PC-9 (cell line): ENCODE data around the gene PCDHGA10. TPM values are rescaled to one million over a fixed set of nuclear protein-coding genes. Genes with fewer than 3 reads are reported as not detected.
"Not testable (repeated sequence)": the region's sequence is repeated elsewhere in the genome, so short reads cannot be mapped to it uniquely, and the experiment has no call there.

Source experiments
- BruUV-seq: library from RNA; stranded (reverse); fragments of 400-500 nt; replicated peaks from 2 replicates; lab custom pipeline; 2021; lab: Mats Ljungman, UMichigan
- CTCF ChIA-PET: fragments of 300-600 bp; sonication (Branson Sonifier 250); formaldehyde crosslinking; loops from one replicate; lab custom pipeline; 2022; ENCODE audit warnings: antibody characterized with exemption; lab: Charles Lee
- POLR2A ChIA-PET: fragments of 300-600 bp; sonication (Branson Sonifier 250); formaldehyde crosslinking; loops from one replicate; lab custom pipeline; 2022; ENCODE audit warnings: antibody characterized with exemption; ENCODE audit not compliant: unreplicated experiment; lab: Charles Lee
- DNase-seq, 2 experiments: peaks; one replicate each; pipeline versions ENCODE4 v3.0.0 to v3.0.0-alpha.2; 2015 to 2022; ENCODE audit warnings: mixed read lengths in 1 of 2
- H2AFZ ChIP-seq: fragments of 200-600 bp; sonication (generic); 2 replicates; pipeline ENCODE4 v1.8.1; 2017; ENCODE audit warnings: antibody characterized with exemption
- H3F3A ChIP-seq: fragments of 200-600 bp; sonication (generic); 2 replicates; pipeline ENCODE4 v1.8.1; 2017; ENCODE audit warnings: antibody characterized with exemption, mild to moderate bottlenecking, low read depth; ENCODE audit not compliant: insufficient read depth
- H3K27ac ChIP-seq: fragments of 200-600 bp; sonication (generic); 2 replicates; pipeline ENCODE4 v1.6.1; 2016; ENCODE audit warnings: mixed run types
- H3K27me3 ChIP-seq: fragments of 200-600 bp; sonication (generic); 2 replicates; pipeline ENCODE4 v1.6.1; 2016; ENCODE audit warnings: low read depth, mixed run types; ENCODE audit not compliant: insufficient read depth
- H3K36me3 ChIP-seq: fragments of 200-600 bp; sonication (generic); 2 replicates; pipeline ENCODE4 v1.6.1; 2016; ENCODE audit warnings: low read depth, mixed run types
- H3K4me1 ChIP-seq: fragments of 200-600 bp; sonication (generic); replicated peaks from 2 replicates; pipeline ENCODE4 v1.6.1; 2016; ENCODE audit warnings: mixed run types; ENCODE audit not compliant: insufficient read depth
- H3K4me2 ChIP-seq: fragments of 200-600 bp; sonication (generic); 2 replicates; pipeline ENCODE4 v1.6.1; 2017; ENCODE audit warnings: mixed run types
- H3K4me3 ChIP-seq: fragments of 200-600 bp; sonication (generic); 2 replicates; pipeline ENCODE4 v1.6.1; 2016; ENCODE audit warnings: mixed run types
- H3K79me2 ChIP-seq: fragments of 200-600 bp; sonication (generic); 2 replicates; pipeline ENCODE4 v1.6.1; 2017; ENCODE audit warnings: low read depth, mixed run types
- H3K9me2 ChIP-seq: fragments of 200-600 bp; sonication (generic); 2 replicates; pipeline ENCODE4 v1.8.1; 2017; ENCODE audit warnings: mild to moderate bottlenecking; ENCODE audit not compliant: insufficient read depth
- H3K9me3 ChIP-seq: fragments of 200-600 bp; sonication (generic); 2 replicates; pipeline ENCODE4 v1.8.1; 2016; ENCODE audit warnings: low read depth; ENCODE audit not compliant: insufficient read depth
- H4K20me1 ChIP-seq: fragments of 200-600 bp; sonication (generic); 2 replicates; pipeline ENCODE4 v1.8.1; 2017; ENCODE audit not compliant: insufficient read depth
- CTCF ChIP-seq: fragments of 200-600 bp; sonication (generic); conservative IDR thresholded peaks from 2 replicates; pipeline ENCODE4 v1.6.1; 2017; ENCODE audit warnings: mixed run types, antibody characterized with exemption, mild to moderate bottlenecking, moderate library complexity
- EZH2 ChIP-seq: fragments of 200-600 bp; sonication (generic); IDR thresholded peaks from 2 replicates; pipeline ENCODE4 v1.8.0; 2017; ENCODE audit warnings: antibody characterized with exemption, low read depth
- intact Hi-C: fragments of 100-400 bp; cut with micrococcal nuclease; formaldehyde crosslinking; loops from one replicate; pipeline ENCODE4 v1.10.0; 2022; ENCODE audit not compliant: unreplicated experiment
- total RNA-seq: library from RNA; stranded (reverse); gene quantifications from 2 replicates; pipeline ENCODE4 v1.2.3, GENCODE V29; 2021

PCDHGA10 gene
- total RNA-seq, 1 experiment from 2014 or later, result 0.13 TPM

DNA sequence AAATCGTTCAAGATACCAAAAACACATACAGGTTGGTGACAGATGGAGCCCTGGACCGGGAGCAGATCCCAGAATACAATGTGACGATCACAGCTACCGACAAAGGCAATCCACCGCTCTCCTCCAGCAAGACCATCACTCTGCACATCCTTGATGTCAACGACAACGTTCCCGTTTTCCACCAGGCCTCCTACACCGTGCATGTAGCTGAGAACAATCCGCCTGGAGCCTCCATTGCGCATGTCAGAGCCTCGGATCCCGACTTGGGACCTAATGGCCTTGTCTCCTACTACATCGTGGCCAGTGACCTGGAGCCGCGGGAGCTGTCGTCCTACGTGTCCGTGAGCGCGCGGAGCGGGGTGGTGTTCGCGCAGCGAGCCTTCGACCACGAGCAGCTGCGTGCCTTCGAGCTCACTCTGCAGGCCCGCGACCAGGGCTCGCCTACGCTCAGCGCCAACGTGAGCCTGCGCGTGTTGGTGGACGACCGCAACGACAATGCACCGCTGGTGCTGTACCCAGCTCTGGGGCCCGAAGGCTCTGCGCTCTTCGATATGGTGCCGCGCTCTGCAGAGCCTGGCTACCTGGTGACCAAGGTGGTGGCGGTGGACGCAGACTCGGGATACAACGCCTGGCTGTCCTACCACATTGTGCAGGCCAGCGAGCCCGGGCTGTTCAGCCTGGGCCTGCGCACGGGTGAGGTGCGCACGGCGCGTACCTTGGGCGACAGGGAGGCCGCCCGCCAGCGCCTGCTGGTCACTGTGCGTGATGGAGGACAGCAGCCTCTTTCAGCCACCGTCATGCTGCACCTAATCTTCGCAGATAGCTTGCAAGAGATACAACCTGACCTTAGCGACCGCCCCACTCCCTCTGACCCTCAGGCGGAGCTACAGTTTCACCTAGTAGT, 41.0 kb upstream of the PCDHGA10 start:
- H3K4me2 ChIP-seq, result no peak overlapping the region
- H3K27ac ChIP-seq, result no peak overlapping the region
- H3K79me2 ChIP-seq, result no peaks in the 10 kb centered on the region
- H3F3A ChIP-seq, result no peaks in the 10 kb centered on the region
- no TSS peak for BruUV-seq
- DNase-seq, result no peak
- no peaks in the 10 kb centered on the region for H3K36me3 ChIP-seq
- no peak overlapping the region for H2AFZ ChIP-seq
- H4K20me1 ChIP-seq, result no peaks in the 10 kb centered on the region
- POLR2A ChIA-PET, result no interaction called here
- H3K4me1 ChIP-seq, result no peaks in the 10 kb centered on the region
- H3K4me3 ChIP-seq, result no peak overlapping the region
- intact Hi-C loops, result no loop called here
- peaks cover 36% of the 10 kb centered on the region; the same call in 1 of the 2 replicates for H3K27me3 ChIP-seq
- CTCF ChIA-PET, result interaction anchor here (0.9 kb wide), 1 partner anchor 277 kb away, joined by 3 read pairs; the partner anchor contains the start of gene PCDHB2
- peaks cover 5% of the 10 kb centered on the region; the same call in 1 of the 2 replicates for H3K9me3 ChIP-seq
- no peak for TF ChIP-seq CTCF
- TF ChIP-seq EZH2, result no peak
- no peaks in the 10 kb centered on the region for H3K9me2 ChIP-seq

DNA sequence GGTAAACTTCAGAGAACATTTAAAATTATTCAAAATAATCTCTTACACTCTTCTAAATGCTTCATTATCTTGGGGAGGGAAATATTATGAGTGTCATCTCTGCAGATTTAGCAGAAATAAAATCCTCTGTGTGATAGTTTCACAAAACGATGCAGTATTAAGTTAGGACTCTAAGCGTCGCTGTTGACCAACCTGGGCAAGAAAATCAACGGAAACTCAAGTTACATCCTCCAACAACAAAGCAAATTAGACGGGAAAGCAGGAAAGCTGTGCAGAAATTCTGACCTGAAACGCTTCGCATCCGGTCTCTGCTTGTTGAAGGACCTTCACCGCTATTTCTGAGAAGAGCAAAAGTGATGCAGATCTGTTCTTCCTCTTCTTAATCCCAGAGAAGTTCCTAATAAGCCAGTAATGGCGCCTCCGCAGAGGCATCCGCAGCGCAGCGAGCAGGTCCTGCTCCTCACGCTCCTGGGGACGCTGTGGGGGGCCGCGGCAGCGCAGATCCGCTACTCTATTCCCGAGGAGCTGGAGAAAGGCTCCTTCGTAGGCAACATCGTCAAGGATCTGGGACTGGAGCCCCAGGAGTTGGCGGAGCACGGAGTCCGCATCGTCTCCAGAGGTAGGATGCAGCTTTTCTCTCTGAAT, 39.0 kb upstream of the PCDHGA10 start, which contains the start of gene PCDHGA6:
Gene PCDHGA6, plus strand, starts transcription at position 219 of the 645 bp plus-strand sequence. Its CDS starts 193 bp downstream, at position 412.
- no peak within 1 kb of the TSS for H2AFZ ChIP-seq
- intact Hi-C loops, result no loop called here
- H3K9me2 ChIP-seq, result no peaks in the 10 kb centered on the region
- POLR2A ChIA-PET, result no interaction called here
- no peak within 1 kb of the TSS for H3K4me3 ChIP-seq
- CTCF ChIA-PET, result interaction anchor here (1.0 kb wide), 1 partner anchor 192 kb away, joined by 3 read pairs; no protein-coding TSS in a partner anchor
- H3K27me3 ChIP-seq, result peaks cover 28% of the 10 kb centered on the region; the same call in 1 of the 2 replicates
- H3K27ac ChIP-seq, result no peak within 1 kb of the TSS
- TF ChIP-seq EZH2, result no peak
- peak; percentile 46; the same call in 1 of the 2 replicates for TF ChIP-seq CTCF
- no peak within 1 kb of the TSS for H3K4me2 ChIP-seq
- H3K79me2 ChIP-seq, result no peaks in the 10 kb centered on the region
- H4K20me1 ChIP-seq, result no peaks in the 10 kb centered on the region
- H3K4me1 ChIP-seq, result no peaks in the 10 kb centered on the region
- no TSS peak for BruUV-seq
- H3K36me3 ChIP-seq, result no peaks in the 10 kb centered on the region
- DNase-seq, result no peak
- no peaks in the 10 kb centered on the region for H3F3A ChIP-seq
- H3K9me3 ChIP-seq, result no peaks in the 10 kb centered on the region; the same call in 1 of the 2 replicates

- Histone ChIP-seq H3F3A (no peaks in the 10 kb centered on the region), H3K4me3 (no peak overlapping the region), H3K27me3 (peaks cover 24% of the 10 kb centered on the region; the same call in 1 of the 2 replicates), H3K4me2 (no peak overlapping the region), H3K27ac (no peak overlapping the region), H3K9me2 (no peaks in the 10 kb centered on the region), H4K20me1 (no peaks in the 10 kb centered on the region), H3K9me3 (no peaks in the 10 kb centered on the region; the same call in 1 of the 2 replicates), H2AFZ (no peak overlapping the region), H3K36me3 (no peaks in the 10 kb centered on the region), H3K4me1 (no peaks in the 10 kb centered on the region), H3K79me2 (no peaks in the 10 kb centered on the region)
- POLR2A ChIA-PET, result no interaction called here
- BruUV-seq, result no TSS peak
- DNase-seq, result no peak
- intact Hi-C loops, result no loop called here
- CTCF ChIA-PET, result no interaction called here
- TF ChIP-seq CTCF (no peak), EZH2 (no peak)
Observed at GRCh38 chr5:141374627-141375026, 38.2 kb upstream of the PCDHGA10 start.

GRCh38 chr5:141375444-141376155, 37.2 kb upstream of the PCDHGA10 start:
- H3K4me3 ChIP-seq, H3K79me2 ChIP-seq, BruUV-seq, H2AFZ ChIP-seq, H3K9me2 ChIP-seq, CTCF ChIA-PET, DNase-seq, H3K27ac ChIP-seq, intact Hi-C loops, H4K20me1 ChIP-seq, H3K4me2 ChIP-seq, H3K4me1 ChIP-seq, H3K36me3 ChIP-seq, POLR2A ChIA-PET, H3K9me3 ChIP-seq, H3F3A ChIP-seq: not testable (repeated sequence)
- peaks cover 20% of the 10 kb centered on the region; the same call in 1 of the 2 replicates for H3K27me3 ChIP-seq
